ENCODE measurements around the gene PHF21A. TPM values are rescaled to one million over a fixed set of nuclear protein-coding genes. Genes with fewer than 3 reads are reported as not detected.

Gene PHF21A
- total and polyA plus RNA-seq, 2 donors (not counting 3 experiments of a cell fraction or from before 2014, with no cell fraction given), result 14.1 to 30.5 TPM

DNA sequence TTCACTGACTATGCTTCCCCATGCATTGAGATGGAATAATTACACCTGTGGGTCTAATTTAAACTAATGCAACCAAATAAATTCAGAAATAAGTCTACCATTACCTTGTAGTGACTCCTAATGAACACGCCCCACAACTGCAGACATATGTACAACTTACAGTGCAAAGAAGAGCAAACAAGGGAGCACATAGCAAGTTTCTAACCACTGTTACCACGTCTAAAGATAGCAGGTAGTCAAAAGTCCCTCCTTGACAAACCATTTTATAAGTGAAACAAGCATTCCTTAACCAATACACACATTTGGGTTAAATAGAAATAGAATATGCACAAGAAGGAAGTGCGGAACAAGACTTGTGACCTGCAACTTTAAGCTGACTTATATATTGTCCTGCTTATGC, 20.6 kb downstream of the PHF21A start:
- DNase-seq (ENCODE audit: low read depth, low spot score), result no peak
- no peak for FAIRE-seq
- no peaks in the 10 kb centered on the region for H3K36me3 ChIP-seq (ENCODE audit: control insufficient read depth in 2 of 2, extremely low read depth in 1 of 2, insufficient read depth in 2 of 2, low read length in 2 of 2)
- no peaks in the 10 kb centered on the region for H3K9me3 ChIP-seq (replicated peaks; ENCODE audit: control insufficient read depth, insufficient read depth, low read length)
- TF ChIP-seq GATA2 (IDR thresholded peaks at IDR 0.05; ENCODE audit: insufficient read depth, insufficient read length, low read depth, low read length), result no peak
- no peak for TF ChIP-seq FOS (IDR thresholded peaks at IDR 0.05; ENCODE audit: borderline replicate concordance, insufficient read depth, low read length)
- TF ChIP-seq, protein P1, sequence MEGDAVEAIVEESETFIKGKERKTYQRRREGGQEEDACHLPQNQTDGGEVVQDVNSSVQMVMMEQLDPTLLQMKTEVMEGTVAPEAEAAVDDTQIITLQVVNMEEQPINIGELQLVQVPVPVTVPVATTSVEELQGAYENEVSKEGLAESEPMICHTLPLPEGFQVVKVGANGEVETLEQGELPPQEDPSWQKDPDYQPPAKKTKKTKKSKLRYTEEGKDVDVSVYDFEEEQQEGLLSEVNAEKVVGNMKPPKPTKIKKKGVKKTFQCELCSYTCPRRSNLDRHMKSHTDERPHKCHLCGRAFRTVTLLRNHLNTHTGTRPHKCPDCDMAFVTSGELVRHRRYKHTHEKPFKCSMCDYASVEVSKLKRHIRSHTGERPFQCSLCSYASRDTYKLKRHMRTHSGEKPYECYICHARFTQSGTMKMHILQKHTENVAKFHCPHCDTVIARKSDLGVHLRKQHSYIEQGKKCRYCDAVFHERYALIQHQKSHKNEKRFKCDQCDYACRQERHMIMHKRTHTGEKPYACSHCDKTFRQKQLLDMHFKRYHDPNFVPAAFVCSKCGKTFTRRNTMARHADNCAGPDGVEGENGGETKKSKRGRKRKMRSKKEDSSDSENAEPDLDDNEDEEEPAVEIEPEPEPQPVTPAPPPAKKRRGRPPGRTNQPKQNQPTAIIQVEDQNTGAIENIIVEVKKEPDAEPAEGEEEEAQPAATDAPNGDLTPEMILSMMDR (IDR thresholded peaks at IDR 0.05; ENCODE audit: extremely low read depth in 1 of 2, insufficient read depth in 1 of 2, low read depth in 1 of 2, low read length in 2 of 2), result no peak
- TF ChIP-seq MYC (IDR thresholded peaks at IDR 0.05; ENCODE audit: low read depth, low read length), result no peak
- no peak for TF ChIP-seq MAX (IDR thresholded peaks at IDR 0.05; ENCODE audit: insufficient read depth, insufficient read length)
- TF ChIP-seq EZH2 (IDR thresholded peaks at IDR 0.05; ENCODE audit: borderline replicate concordance, low read depth, low read length, severe bottlenecking), result no peak
- no peak for TF ChIP-seq POLR2A (IDR thresholded peaks at IDR 0.05; ENCODE audit: low read depth, low read length)
- no peak for TF ChIP-seq JUN (IDR thresholded peaks at IDR 0.05; ENCODE audit: borderline replicate concordance, insufficient read depth, insufficient read length, low read depth)
- TF ChIP-seq POLR2AphosphoS5 (IDR thresholded peaks at IDR 0.05; ENCODE audit: insufficient read depth, low read depth, low read length), result no peak
- H3K27me3 ChIP-seq (ENCODE audit: control insufficient read depth in 2 of 2, insufficient read depth in 2 of 2, low read length in 2 of 2), result no peaks in the 10 kb centered on the region
- no peak overlapping the region for H3K4me2 ChIP-seq (ENCODE audit: insufficient read depth, low read length)
- ChIA-PET POLR2A (no interaction called here), CTCF (no interaction called here)
- peaks cover 5% of the 10 kb centered on the region for H3K4me1 ChIP-seq (ENCODE audit: control insufficient read depth, extremely low read depth, insufficient read depth, low read length)
- no peaks in the 10 kb centered on the region for H3K9me1 ChIP-seq (replicated peaks; ENCODE audit: control insufficient read depth, extremely low read depth, insufficient read depth, low read length)
- dilution Hi-C loops (cut with MboI; ENCODE audit: extremely low pct_ligation_motif_present, low sequenced_read_pairs) (no loop called here), intact Hi-C loops (cut with micrococcal nuclease) (no loop called here)
- H3K79me2 ChIP-seq (ENCODE audit: control insufficient read depth, insufficient read depth, low read length), result no peaks in the 10 kb centered on the region
- no peak overlapping the region for H2AFZ ChIP-seq (ENCODE audit: low read depth, low read length)
- H3K4me3 ChIP-seq (replicated peaks in 1 of 3; ENCODE audit: insufficient read depth in 1 of 3, low read depth in 1 of 3, low read length in 3 of 3), result no peak overlapping the region
- H3K9ac ChIP-seq (replicated peaks; ENCODE audit: extremely low read depth, insufficient read depth, low read length), result no peak overlapping the region
- peaks cover 3% of the 10 kb centered on the region for H4K20me1 ChIP-seq (replicated peaks; ENCODE audit: control insufficient read depth, extremely low read depth, insufficient read depth, low read length)
- H3K27ac ChIP-seq (ENCODE audit: insufficient read depth, low read depth, low read length), result no peak overlapping the region
- no TSS peak for BruUV-seq (replicated peaks)

Data from endothelial cell of umbilical vein (primary cell).